NB4 (cell line): ENCODE measurements around the gene LIPA.

Experiments
- CTCF ChIP-seq: IDR thresholded peaks from one replicate; pipeline ENCODE4 v1.5.1; 2012; ENCODE audit warnings: low read depth, low read length
- MAX ChIP-seq: IDR thresholded peaks from 2 replicates; pipeline ENCODE4 v1.6.1; 2011; ENCODE audit warnings: low read depth, low read length
- MYC ChIP-seq: IDR thresholded peaks from 2 replicates; pipeline ENCODE4 v1.6.1; 2011; ENCODE audit warnings: low read depth, low read length
- POLR2A ChIP-seq: IDR thresholded peaks from 2 replicates; pipeline ENCODE4 v1.6.1; 2011; ENCODE audit warnings: mild to moderate bottlenecking; ENCODE audit not compliant: insufficient read length; ENCODE audit errors: extremely low read depth

DNA sequence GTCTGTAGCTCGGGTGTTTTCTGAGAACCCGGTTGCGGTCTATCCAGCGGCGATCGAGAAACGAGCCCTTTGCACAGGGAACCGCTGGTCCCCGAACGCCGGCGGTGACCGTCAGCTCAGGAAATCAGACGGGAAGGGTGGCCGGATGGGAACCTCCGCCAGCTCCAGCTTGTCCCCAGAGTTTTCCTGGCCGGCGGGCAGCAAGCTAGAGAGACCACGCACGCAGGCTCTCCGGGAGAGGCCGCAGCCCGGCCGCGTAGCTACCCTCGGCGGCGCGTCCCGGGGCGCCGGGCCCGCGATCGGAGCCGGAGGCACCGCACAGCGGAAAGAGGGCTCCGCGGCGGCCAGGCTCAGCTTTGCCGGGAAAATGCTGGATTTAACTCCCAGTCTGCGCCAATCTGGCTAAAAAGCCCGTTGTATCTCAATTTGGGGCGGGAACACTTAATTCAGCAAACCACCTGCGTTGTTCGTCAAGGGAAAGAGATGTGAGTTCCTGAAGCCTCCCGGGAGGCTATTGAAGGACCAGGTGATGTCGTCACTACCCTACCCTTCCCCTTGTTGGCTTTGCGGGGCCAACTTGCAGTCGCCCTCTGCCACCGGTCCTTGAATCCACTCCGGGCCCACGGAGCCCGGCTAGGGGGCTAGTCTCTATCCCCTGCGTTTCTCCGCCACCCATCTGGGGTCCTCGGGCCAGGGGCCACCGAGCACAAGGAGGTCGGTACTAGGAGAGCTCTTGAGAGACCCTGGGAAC is 43.6 kb downstream of the LIPA start:
- no peak for TF ChIP-seq POLR2A
- no peak for TF ChIP-seq CTCF
- TF ChIP-seq MAX = no peak
- TF ChIP-seq MYC = no peak
